SK-N-SH treated with all-trans-retinoic acid at 6 μM for 48 hours (cell line): ENCODE results near the gene RHO.

Experiments
- ESRRG ChIP-seq: fragments of 250-450 bp; sonication (Bioruptor Pico); IDR thresholded peaks from 2 replicates; pipeline ENCODE4 v1.6.1; 2021; ENCODE audit warnings: mild to moderate bottlenecking
- ISL1 ChIP-seq: fragments of 250-450 bp; sonication (Bioruptor Pico); IDR thresholded peaks from 2 replicates; pipeline ENCODE4 v2.1.2; 2022; ENCODE audit warnings: mild to moderate bottlenecking, moderate library complexity
- PATZ1 ChIP-seq: fragments of 250-450 bp; sonication (Bioruptor Pico); IDR thresholded peaks from 2 replicates; pipeline ENCODE4 v1.8.0; 2020; ENCODE audit warnings: mild to moderate bottlenecking, moderate library complexity, borderline replicate concordance
- PPARA ChIP-seq: fragments of 250-450 bp; sonication (Bioruptor Pico); IDR thresholded peaks from 2 replicates; pipeline ENCODE4 v1.5.0; 2020; ENCODE audit warnings: mild to moderate bottlenecking, borderline replicate concordance
- RARB ChIP-seq: fragments of 250-450 bp; sonication (Bioruptor Pico); IDR thresholded peaks from 2 replicates; pipeline ENCODE4 v1.8.0; 2021; ENCODE audit warnings: mild to moderate bottlenecking, moderate library complexity
- SNAI2 ChIP-seq: fragments of 250-450 bp; sonication (Bioruptor Pico); IDR thresholded peaks from 2 replicates; pipeline ENCODE4 v1.5.0; 2020; ENCODE audit warnings: mild to moderate bottlenecking, moderate library complexity
- TCF4 ChIP-seq: fragments of 250-450 bp; sonication (Bioruptor Pico); IDR thresholded peaks from 2 replicates; pipeline ENCODE4 v1.8.0; 2021; ENCODE audit warnings: mild to moderate bottlenecking, moderate library complexity, borderline replicate concordance
- TOX ChIP-seq: fragments of 250-450 bp; sonication (Bioruptor Pico); IDR thresholded peaks from 2 replicates; pipeline ENCODE4 v1.8.0; 2021; ENCODE audit warnings: mild to moderate bottlenecking, moderate library complexity, borderline replicate concordance
- ZFP30 ChIP-seq: fragments of 450-650 bp; formaldehyde crosslinking; IDR thresholded peaks from 2 replicates; pipeline ENCODE4 v1.5.0; 2022; ENCODE audit warnings: mild to moderate bottlenecking, moderate library complexity
- ZNF8 ChIP-seq: fragments of 450-650 bp; formaldehyde crosslinking; IDR thresholded peaks from 2 replicates; pipeline ENCODE4 v1.5.0; 2020; ENCODE audit warnings: mild to moderate bottlenecking, moderate library complexity

GRCh38 chr3:129485721-129486663 is 42.4 kb upstream of the RHO start:
- no peak for TF ChIP-seq TCF4
- TF ChIP-seq RARB, result no peak
- no peak for TF ChIP-seq ISL1 (CRISPR knock-in tag)
- TF ChIP-seq PATZ1 (CRISPR knock-in tag), result no peak
- no peak for TF ChIP-seq SNAI2
- TF ChIP-seq TOX (CRISPR knock-in tag), result no peak
- TF ChIP-seq ZNF8 (CRISPR knock-in tag), result no peak
- no peak for TF ChIP-seq ESRRG (CRISPR knock-in tag)
- TF ChIP-seq ZFP30 (CRISPR knock-in tag), result no peak
- TF ChIP-seq PPARA (CRISPR knock-in tag), result no peak
